Measurements from ENCODE around the gene ACSF2.
A peak's percentile ranks its signal among the peaks of the same experiment; 100 is the strongest.

ACSF2 gene

GRCh38 chr17:50501054-50501453 lies 75.0 kb downstream of the ACSF2 start:
- DNase-seq (ENCODE audit: low spot score), result no peak

DNA sequence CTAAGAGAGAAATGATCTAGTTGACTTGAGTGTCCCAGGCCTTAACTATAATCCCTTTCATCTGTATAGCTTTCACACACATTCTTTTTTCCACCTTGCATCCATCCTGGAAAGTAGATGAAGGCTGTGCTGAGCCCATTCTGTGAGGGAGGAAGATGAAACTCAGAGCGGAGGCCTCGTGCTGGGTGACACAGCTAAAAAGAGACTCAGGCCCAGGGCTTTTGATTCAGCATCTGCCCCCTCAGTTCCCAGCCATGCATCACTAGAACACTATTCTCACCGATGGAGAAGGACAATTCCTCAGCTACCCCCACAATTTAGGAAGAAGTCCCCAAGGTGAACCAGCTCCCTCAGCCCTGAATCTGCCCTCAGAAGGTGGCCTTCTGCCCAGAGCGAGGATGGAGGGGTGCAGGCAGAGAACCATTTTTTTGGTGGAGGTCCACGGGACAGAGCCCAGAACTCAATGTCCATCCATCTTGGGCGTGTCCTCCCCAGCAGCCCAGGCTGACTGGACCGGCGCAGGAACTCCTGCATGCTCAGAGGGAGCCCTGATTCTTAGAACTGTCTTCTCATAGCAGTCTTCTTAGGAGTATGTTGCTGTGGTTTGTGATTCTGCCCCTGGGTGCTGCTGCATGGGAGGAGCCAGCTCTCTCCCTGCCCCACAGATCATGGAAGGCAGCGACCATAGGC lies 76.4 kb downstream of the ACSF2 start:
- no peak for DNase-seq (ENCODE audit: low spot score)

DNA sequence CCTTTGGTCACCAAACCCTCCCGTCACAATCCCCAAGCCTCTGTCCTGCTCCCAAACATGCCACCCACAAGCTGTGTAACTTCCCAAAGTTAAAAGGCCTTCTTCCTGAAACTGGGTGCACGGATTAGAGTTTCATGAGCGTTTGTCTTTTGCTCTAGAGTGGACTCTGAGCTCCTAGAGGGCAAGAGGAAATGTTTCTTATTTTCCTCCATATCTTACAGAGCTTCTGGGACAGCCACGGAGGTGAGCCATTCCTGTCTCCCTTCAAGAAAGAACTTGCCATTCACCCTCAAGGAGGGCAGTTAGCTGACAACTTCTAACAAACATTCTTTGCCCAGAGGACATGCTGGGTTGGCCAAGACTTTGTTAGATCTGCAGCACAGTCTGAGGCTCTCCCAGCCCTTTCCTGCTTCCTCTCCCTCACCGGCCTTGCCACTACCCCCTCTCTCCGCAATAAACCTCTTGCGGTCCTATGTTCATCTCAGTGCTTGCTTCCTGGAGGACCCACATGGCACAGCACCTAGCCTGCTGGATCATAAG lies 79.6 kb downstream of the ACSF2 start:
- no peak for DNase-seq (ENCODE audit: low spot score)

- DNase-seq (ENCODE audit: low spot score), result no peak
Measured at GRCh38 chr17:50506298-50506697, 80.3 kb downstream of the ACSF2 start.

- DNase-seq (ENCODE audit: low spot score), result peak; percentile 87
Measured at GRCh38 chr17:50507871-50508572, 82.0 kb downstream of the ACSF2 start, which contains the start of gene MYCBPAP. Gene MYCBPAP (plus strand): TSS chr17:50508439. CDS start chr17:50508675, 236 bp downstream.

DNA sequence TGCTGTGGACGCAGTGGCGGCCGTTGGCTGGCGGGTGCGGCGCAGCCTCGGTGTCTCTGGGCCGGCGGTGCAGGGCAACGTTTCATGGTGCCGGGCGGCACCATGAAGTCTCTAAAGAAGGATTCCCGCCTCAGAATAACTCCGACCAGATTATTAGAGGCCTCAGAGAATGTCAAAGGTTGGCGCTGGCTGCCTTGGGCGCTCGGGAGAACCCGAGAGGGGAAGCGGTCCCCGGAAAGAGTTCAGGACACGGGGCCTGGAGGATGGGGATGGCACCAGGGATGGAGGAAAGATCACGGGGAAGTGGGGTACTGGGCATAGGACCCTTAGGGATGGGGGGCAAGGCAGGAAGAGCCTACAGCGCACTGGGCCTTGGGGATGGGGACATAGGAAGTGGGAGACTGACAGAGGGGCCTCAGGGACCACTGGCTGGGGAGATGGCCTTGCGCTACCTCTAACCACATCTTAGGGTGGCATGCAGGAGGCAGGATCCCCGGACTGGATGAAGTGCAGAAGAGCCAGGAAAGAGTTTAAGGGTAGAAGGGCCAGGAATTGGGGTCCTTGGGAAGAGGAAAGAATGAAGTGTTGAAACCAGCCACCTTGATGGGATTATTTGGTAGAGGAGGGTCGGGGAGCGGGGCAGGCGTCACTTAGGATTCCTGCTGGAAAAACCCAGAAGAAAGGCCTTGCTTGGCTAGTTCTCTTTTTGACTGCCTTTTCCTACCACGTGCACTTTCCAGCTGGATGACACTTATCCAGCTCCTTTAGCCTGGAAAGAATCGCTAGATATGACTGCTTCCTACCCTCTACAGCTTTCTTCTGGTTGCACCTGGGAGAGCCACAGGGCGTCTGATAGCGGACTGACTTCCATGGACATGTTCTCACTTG lies 82.8 kb downstream of the ACSF2 start:
- no peak for DNase-seq (ENCODE audit: low spot score)

- no peak for DNase-seq (ENCODE audit: low spot score)
Measured at GRCh38 chr17:50511058-50511457, 85.0 kb downstream of the ACSF2 start.

DNA sequence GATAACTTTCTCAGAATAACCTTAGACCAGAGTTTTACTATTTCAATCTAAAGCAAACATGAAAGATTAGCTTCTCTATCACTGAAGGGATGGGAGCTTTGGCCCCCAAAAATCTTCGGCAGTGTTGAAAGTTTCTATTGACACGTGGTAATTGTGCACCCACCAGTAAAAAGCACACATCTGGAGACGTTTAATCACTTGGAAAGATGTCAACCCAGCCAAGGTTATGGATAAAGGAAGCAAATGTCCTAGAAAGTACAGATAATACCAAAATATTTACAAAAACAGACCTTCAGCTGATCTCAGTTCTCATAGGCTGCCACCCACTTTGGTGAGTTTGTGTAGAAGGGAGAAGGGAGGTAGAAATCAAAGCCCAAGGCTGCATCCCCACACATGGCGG lies 87.5 kb downstream of the ACSF2 start:
- no peak for DNase-seq (ENCODE audit: low spot score)

GRCh38 chr17:50514388-50514787 lies 88.4 kb downstream of the ACSF2 start:
- no peak for DNase-seq (ENCODE audit: low spot score)

- no peak for DNase-seq (ENCODE audit: low spot score)
Measured at GRCh38 chr17:50514936-50515702, 89.1 kb downstream of the ACSF2 start.

DNA sequence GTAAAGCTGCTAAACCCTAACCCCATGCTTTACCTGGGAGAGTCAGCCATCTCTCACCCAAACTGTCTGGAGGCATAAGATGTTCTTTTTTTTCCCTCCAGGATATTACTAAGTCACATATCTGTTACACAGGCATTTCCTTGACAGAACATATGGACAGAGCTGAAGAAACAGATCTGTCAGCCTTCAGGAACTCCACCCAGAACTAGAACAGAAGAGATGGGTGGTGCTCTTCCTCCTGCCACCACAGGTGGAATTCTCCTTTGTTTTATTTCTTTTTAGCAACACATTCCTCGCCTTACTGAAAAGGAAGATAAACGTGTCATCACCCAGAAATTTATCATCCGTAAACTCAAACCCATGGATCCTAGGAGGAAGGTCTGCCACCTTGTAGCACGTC lies 91.0 kb downstream of the ACSF2 start:
- no peak for DNase-seq (ENCODE audit: low spot score)

GRCh38 chr17:50517504-50518383 lies 91.7 kb downstream of the ACSF2 start:
- DNase-seq (ENCODE audit: low spot score), result no peak

- no peak for DNase-seq (ENCODE audit: low spot score)
Measured at GRCh38 chr17:50518384-50519023, 92.5 kb downstream of the ACSF2 start.

GRCh38 chr17:50519141-50519834 lies 93.3 kb downstream of the ACSF2 start:
- no peak for DNase-seq (ENCODE audit: low spot score)

DNA sequence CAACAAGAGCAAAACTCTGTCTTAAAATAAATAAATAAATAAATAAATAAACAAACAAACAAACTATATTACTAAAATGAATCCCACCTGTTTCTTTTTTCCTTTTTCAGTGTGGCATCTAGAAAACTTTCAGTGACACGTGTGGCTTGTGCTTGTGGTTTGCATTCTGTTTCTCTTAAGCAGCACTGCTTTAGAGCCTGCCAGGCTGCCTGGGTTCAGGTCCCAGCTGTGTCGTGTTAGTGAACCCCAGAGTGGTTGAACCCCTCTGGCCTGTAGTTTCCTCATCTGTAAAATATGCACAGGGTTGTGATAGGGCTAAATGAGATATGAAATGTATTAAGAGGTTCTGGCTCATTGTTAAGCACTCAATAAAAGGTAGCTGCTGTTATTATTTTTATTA lies 94.5 kb downstream of the ACSF2 start:
- DNase-seq (ENCODE audit: low spot score), result no peak

DNA sequence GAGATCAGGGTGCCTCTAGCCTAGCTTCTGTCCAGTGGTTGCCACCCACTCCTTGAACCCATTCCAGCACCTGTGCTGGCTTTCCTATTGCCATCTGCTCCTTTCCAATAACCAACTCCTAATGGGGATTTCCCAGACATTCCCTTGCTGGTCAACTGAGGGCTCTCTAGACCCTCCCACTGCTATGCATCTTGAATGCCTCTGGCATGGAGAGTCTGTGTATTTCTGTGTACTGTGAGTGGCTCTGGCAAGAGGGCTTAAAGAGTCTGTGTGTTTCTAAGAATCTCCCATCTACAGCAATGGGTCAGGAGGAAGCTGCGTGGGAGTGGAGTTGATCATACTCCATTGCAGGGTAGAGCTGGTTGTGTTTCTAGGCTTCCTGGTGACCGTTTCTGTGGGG lies 95.5 kb downstream of the ACSF2 start:
- no peak for DNase-seq (ENCODE audit: low spot score)

- no peak for DNase-seq (ENCODE audit: low spot score)
Measured at GRCh38 chr17:50522766-50523165, 96.7 kb downstream of the ACSF2 start.

DNA sequence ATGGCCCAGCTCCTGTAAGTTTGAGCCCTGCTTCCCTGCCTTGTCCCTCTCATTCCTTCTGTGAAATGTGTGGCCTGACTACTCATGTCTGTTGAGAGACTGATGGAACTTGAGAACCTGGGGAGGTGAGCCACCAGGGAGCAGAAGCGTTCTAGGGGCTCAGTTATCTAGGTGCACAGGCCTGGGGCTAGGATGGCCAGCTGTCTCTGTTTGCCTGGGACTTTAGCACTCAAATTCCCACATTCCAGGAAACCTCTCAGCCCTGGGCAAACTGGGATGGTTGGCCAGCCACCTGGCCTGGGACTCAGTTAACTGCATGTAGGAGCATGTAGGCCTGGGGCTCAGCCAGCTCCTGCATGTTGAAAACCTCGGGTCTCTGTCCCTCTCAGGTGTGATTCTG lies 97.2 kb downstream of the ACSF2 start:
- no peak for DNase-seq (ENCODE audit: low spot score)

Measured in germinal center (tissue), 1 donor.